ENCODE measurements around the gene RELL2.

Gene RELL2

GRCh38 chr5:141649056-141649688 is 12.4 kb downstream of the RELL2 start:
- no peak for DNase-seq (ENCODE audit: low read depth in 3 of 3, low spot score in 1 of 3)

GRCh38 chr5:141649972-141650371 is 13.2 kb downstream of the RELL2 start:
- no peak for DNase-seq (ENCODE audit: low read depth in 3 of 3, low spot score in 1 of 3)

DNA sequence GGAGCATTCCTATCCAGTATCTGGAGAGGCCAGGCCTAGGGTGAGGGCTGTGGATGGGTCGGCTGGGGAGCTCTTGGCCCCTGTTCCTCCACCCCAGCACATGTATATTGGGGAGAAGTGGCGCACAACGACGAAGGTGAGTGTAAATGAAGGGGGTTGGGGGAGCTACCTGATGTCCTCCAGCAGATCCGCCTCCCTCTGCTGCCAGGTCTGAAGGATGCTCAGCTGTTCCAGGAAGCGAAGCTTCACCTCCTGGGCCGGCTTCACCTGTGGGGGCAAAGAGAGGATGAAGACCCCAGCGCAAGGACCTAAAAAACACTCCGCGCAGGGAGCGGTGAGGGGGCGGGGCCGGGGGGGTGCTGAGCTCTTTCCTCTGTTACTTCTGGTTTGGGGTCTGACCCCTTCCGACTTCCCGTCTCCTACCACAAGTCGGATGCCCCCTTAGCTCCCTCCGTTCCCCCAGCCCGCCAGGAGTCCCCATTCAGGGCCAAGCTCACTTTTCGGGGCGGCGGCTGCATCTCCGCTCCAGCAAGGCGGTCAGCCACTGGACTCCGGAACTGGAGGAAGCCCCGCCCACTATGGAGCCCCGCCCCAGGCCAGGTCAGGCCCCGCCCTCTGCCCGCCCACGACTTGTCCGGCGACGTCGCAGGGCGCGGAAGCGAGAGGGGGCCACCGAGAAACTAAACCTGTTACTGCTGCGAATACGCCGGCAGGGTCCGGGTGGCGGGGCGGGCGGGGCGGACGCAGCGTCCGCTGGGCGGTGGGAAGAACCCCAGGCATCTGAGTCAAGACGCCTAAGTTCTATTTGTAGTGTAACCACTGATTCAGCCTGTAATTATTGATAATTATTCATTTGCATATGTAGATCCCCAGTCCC is 14.3 kb downstream of the RELL2 start, which contains the start of gene FCHSD1:
Gene FCHSD1 (minus strand): TSS at position 568 of the 877 bp plus-strand sequence. CDS start 50 bp downstream, at position 518.
- peak; percentile 56 to 69 (median 56) for DNase-seq (ENCODE audit: low read depth in 3 of 3, low spot score in 1 of 3)

GRCh38 chr5:141651728-141652105 is 14.9 kb downstream of the RELL2 start:
- no peak for DNase-seq (ENCODE audit: low read depth in 3 of 3, low spot score in 1 of 3)

- no peak for DNase-seq (ENCODE audit: low read depth in 3 of 3, low spot score in 1 of 3)
Measured at GRCh38 chr5:141654298-141654697, 17.5 kb downstream of the RELL2 start.

- no peak for DNase-seq (ENCODE audit: low read depth in 3 of 3, low spot score in 1 of 3)
Measured at GRCh38 chr5:141655020-141655419, 18.2 kb downstream of the RELL2 start.

- no peak for DNase-seq (ENCODE audit: low read depth in 3 of 3, low spot score in 1 of 3)
Measured at GRCh38 chr5:141656396-141656795, 19.6 kb downstream of the RELL2 start.

DNA sequence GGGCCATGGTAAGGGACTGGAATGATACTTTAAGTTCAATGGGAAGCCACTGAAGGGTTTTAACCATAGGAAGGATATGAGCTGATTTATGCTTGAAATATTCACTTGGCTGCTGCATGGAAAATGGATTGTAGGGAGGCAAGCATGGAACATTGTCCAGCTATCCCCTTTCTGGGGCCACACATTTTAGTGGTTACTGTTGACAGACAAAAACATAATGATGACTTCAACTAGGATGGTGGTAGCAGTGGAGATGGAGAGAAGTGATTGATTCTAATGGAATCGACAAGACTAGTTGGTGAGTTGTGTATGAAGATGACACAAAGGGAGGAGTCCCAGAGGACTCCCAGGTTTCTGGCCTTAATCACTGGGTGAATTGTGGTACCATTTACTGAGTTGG is 20.6 kb downstream of the RELL2 start:
- DNase-seq (ENCODE audit: low read depth in 3 of 3, low spot score in 1 of 3), result no peak

DNA sequence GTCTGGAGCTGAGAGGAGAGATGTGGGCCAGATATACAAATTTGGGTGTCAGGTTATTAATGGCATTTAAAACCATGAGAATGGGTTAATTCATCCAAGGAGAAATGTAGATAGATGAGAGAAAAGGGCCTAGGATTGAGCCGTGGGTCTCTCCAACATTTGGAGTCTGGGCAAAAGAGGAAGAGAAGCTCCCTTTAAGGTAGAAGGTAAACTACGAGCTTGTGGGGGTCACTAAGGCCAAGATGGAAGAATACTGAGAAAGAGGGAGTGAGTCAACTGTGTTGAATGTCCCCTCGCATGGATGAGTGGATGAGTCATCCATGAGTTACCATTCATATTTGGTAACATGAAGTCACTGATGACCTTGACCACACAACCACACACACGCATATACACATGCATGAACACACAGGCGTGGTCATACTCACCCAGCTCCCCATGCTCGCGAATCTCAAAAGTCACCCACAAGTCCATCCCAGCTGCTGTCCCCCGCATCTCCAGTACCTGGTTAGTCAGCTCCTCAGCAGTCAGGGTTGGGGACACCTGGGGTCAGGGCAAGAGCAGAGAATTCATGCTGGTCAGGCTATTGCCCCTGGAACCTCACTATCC is 21.2 kb downstream of the RELL2 start:
- no peak for DNase-seq (ENCODE audit: low read depth in 3 of 3, low spot score in 1 of 3)

DNA sequence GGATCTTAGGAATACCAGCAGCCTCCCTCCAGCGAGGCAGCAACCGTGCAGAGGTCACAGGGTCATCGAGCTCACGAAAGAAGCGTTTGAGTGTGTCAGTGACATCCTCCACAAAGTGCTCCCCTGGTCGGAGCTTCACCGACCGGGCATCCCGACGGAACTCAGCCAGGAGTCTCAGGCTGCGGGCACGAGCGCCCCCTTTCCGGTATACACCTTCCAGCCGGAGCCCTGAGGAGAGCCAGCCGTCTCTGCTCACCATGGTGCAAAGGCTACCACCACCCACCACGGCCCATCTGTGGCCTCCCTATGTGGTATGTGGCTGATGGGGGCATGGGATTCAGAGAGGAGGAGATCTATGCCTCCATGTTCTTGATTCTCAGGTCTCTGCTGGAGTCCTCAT is 25.2 kb downstream of the RELL2 start:
- no peak for DNase-seq (ENCODE audit: low read depth in 3 of 3, low spot score in 1 of 3)

GRCh38 chr5:141663506-141663905 is 26.7 kb downstream of the RELL2 start:
- no peak for DNase-seq (ENCODE audit: low read depth in 3 of 3, low spot score in 1 of 3)

DNA sequence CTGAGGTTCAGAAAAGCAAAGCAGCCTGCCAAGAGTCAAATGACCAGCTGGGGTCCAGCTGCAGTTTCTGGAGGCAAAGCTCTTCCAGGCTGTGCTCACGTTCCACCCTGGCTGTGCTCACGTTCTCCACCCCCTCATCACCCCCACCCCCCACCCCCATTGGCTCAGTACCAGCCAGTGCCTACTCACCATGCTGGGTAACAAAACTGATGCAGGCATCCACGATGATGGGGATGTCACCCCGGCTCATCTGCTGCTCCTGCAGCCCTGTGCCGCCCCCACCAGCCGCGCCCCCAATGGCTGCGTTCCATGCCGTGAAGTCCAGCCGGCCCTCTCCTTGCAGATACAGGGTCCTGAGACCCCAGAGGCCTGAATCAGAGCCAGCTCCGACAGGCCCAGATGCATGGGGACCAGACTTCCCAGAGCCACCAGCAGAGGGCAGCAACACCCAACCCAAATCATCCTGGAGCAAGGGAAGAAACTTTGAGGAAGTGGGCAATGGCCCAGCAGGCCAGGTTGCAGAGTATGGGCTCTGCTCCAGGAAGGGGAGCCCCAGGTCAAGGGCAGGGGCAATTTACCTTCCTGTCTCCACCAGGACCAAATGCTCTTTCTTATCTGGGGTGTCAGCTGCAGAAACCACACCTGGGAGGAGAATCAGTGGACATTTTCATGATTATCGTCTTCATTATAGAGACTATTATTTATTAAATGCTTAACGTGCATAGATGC is 28.1 kb downstream of the RELL2 start:
- peak; percentile 33 to 64 (median 54) for DNase-seq (ENCODE audit: low read depth in 3 of 3, low spot score in 1 of 3)

- no peak for DNase-seq (ENCODE audit: low read depth in 3 of 3, low spot score in 1 of 3)
Measured at GRCh38 chr5:141665995-141666940, 29.5 kb downstream of the RELL2 start.

- no peak for DNase-seq (ENCODE audit: low read depth in 3 of 3, low spot score in 1 of 3)
Measured at GRCh38 chr5:141668601-141669265, 31.9 kb downstream of the RELL2 start.

- DNase-seq (ENCODE audit: low read depth in 3 of 3, low spot score in 1 of 3), result no peak
Measured at GRCh38 chr5:141669520-141669919, 32.7 kb downstream of the RELL2 start.

- no peak for DNase-seq (ENCODE audit: low read depth in 3 of 3, low spot score in 1 of 3)
Measured at GRCh38 chr5:141672071-141672840, 35.5 kb downstream of the RELL2 start.

- DNase-seq (ENCODE audit: low read depth in 3 of 3, low spot score in 1 of 3), result no peak
Measured at GRCh38 chr5:141672841-141673813, 36.3 kb downstream of the RELL2 start.

DNA sequence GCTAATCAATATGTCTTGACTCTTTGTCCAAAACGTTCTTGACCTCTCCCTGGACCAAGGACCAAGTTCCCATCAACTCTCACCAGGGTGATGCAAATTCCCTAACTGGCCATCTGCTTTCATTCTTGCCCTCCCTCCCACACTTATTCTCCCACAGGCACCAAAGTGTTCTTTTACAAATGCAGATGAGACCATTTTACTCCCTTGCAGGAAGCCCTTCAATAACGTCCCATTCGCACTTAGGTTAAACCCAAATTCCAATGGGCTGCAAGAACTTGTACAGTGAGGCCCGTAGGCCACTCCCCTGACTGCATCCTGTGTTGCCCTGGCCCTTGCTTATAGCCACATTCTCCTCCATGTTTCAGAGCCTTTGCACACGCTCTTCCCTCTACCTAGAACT is 38.0 kb downstream of the RELL2 start:
- no peak for DNase-seq (ENCODE audit: low read depth in 3 of 3, low spot score in 1 of 3)

Data from stimulated activated CD4-positive, alpha-beta T cell treated with anti-CD3 and anti-CD28 coated beads, TNF-alpha, amount 100 ng/mL, for 1 hour (primary cell).